Hematopoietic multipotent progenitor cell treated with erythropoietin and hydrocortisone succinate and interleukin-3 and kit ligand, for 8 days (in vitro differentiated cells): Measurements from ENCODE around the gene SYNPO.

ENCODE experiments used
- DNase-seq: peaks from one replicate; pipeline ENCODE4 v3.0.0-alpha.2; 2015

Gene SYNPO

GRCh38 chr5:150640311-150641005 lies at the start of gene SYNPO:
TSS of gene SYNPO (plus strand) at chr5:150640660. CDS start at chr5:150648276, 7,616 bp downstream.
- DNase-seq: no peak

DNA sequence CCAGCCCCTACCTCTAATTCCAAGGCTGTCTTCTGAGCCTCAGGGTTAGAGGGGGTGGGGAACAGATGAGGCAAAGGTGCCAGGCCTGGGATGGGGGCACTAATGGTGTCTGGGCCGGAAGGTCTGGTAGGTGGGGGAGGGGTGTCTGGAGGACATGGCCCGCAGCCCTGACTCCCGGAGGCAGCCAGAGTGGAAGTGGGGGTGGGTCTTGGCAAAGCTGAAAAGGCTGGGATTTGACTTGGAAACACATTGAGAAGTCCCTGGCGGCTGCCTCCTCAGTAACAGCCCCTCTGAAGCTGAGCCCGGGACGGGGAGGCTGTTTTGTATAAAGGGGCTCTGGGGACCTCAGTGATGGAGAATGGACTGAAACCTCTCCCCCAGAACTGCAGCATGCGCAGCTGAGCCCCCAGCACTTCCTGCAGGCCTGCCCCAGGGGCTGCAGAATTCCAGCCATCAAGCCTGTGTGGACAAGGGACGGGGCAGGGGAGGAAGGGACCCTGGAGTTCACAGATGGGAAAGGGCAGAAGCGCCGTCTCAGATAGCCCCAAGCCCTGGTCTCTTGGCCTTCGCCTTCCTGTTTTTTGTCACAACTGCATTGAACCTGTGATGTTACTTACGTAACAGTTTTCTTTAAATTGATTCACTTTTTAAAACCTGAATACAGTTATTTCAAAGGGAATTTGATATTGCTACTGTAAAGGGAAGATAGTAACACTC lies 49.3 kb upstream of the SYNPO start:
- DNase-seq: no peak

- DNase-seq: peak; percentile 46
These were observed 46.9 kb upstream of the SYNPO start for GRCh38 chr5:150593593-150593992.

- DNase-seq: no peak
These were observed 46.5 kb upstream of the SYNPO start for GRCh38 chr5:150593996-150594395.

- peak; percentile 78 for DNase-seq
These were observed 44.9 kb upstream of the SYNPO start for GRCh38 chr5:150595466-150596031.

DNA sequence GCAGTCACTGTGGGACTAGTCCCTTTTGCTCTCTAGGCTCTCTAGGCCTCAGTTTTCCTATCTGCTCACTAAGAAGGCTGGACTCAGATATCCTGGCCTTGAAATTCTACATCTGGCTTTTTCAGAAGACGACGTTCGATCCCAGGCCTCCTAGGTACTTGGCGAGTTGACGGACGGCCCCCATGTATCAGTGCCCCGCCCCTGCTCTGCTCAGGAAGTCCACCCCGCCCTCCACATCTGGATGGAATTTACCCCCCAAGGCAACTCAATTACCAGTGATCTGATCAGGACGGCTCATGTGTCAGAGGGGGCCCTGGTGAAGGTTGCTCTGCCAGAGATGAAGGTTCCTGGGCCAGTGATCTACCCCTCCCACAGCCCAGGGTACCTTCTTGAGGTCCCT lies 44.1 kb upstream of the SYNPO start:
- no peak for DNase-seq

GRCh38 chr5:150596826-150597225 lies 43.6 kb upstream of the SYNPO start:
- no peak for DNase-seq

- DNase-seq: no peak
These were observed 42.5 kb upstream of the SYNPO start for GRCh38 chr5:150598006-150598405.

DNA sequence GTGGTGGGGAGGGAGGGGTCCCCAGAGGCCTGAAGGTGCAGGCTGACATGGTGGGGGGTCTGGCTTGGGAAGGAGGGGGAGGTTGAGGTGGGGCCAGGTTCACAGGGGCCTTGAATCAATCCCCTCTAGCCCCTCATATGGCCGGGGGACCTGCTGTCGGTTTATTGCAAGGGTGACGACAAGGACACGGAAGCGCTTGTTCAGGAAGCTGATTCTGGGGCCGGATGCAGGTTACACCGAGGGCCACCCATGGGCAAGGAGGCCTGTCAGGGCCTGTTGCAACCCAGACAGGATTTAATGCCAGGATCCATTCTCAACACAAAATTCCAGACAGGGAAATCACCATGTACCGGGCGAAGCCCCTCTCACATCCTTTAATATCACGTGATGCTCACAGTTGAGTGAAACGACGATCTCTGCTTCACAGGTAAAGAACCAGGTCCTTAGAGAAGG lies 41.6 kb upstream of the SYNPO start:
- DNase-seq: no peak

DNA sequence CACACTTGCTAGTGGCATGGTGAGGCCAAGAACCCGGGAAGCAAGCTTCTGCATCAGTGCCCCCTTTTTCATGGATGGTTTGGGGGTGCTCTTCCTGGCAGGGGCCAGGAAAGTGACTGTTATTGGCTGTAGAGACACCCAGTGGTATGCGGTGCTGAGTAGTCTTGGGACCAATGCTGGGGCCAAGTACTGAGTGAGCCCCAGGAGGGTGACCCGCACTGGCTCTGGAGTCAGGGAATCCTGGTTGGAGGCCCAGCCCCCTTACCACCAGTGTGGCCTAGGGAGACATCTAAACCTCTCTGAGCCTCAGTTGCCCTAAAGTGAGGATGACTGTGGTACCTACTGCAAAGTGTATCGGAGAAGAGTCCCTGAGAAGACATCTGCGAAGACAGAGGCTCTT lies 41.2 kb upstream of the SYNPO start:
- no peak for DNase-seq

- no peak for DNase-seq
These were observed 40.4 kb upstream of the SYNPO start for GRCh38 chr5:150599917-150600511.

DNA sequence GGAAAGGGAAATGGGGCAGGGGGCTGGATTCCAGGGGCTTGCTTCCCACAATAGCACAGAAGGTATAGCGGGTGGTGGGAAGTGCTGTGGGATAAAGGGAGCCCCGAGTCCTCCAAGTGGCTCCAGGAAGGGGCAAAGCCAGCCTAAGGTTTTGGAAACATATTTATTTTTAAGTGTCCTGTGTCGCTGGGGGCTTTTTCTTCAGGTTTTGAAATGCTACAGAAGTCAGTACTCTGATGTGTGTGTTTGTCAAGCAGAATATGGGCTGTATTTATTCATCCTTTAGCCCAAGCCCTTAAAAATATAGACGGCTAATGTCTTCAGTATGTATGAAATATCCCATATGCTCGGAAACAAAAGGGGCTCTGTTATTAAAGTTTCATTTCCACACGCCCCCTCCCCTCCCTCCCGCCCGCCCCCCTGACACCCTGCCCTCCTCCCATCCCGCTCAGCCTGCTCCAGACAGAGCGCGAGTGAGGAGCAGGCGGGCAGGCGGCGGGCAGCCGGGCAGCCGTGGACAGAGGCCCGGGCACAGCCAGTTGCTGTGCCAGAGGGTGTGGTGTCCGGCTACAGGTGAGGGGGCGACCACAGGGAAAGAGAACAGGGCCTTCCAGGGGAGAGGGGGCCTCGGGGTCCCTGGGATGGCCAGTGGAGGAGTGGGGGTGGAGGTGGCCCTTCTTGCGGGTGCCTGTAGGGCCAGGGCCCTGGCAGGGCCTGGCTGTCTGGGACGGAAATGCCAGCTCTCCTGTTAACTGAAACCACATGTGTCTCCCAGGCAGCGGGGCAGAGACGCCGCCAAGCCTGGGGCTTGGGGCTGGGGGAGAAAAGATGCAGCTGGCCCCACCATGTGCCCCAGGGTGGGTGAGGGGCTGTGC lies 39.6 kb upstream of the SYNPO start:
- no peak for DNase-seq

DNA sequence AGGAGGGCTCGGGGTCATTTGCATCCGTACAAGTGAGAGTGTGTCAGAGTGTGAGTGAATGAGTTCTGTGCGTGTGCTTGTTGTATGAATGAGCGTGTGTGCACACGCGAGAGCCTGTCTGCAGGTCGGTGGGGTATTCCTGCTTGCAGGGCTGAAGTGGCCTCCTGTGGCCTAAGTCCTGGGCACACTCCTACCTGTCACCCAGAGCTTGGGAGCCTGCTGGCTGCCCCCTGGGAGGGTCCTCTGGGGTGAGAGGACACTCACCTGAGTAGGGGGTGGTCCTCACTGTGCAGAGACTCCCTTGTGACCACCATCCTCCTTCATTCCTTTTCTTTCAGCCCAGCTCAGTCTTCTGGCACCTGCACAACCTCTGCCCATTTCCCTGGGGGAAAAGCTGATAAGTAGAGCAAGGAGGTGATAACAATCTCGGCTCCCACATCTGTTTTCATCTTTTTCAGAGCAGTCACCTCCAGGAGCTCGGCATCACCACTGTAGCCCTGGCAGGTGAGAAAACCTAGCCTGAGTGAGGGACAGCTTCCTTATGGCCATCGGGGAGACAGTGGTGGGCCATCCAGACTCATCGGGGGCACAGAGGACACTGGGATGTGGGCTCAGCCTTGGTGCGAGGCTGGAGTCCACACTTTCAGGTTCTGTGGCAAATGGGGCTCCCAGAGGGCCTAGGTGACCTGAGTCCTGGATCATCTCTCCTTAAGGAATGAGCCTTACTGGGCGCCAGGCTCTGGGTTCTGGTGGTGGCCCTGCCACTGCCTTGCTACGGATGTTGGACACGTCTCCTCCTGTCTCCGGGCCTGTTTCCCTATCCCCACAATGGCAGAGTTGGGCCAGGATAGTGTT lies 38.7 kb upstream of the SYNPO start:
- no peak for DNase-seq

DNA sequence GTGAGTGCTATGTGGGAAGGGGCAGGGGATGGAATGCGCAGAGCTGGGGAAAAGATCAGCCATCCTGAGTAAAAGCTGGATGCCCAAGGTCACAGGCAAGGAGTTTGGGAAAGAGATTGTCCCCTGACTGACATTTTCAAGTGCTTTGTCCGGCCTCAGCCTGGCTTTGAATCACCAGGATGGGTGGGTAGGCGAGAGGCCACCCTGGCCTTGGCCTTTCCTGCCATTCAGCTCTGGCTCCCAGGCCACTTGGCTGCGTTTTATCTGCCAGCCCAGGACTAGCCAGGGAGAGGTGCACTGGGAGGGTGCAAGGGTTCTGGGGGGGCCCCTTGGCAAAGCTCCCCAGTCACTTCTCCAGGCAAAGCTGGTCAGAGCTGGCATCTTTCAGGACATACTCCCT lies 37.4 kb upstream of the SYNPO start:
- DNase-seq: no peak

GRCh38 chr5:150603491-150603890 lies 37.0 kb upstream of the SYNPO start:
- DNase-seq: no peak

DNA sequence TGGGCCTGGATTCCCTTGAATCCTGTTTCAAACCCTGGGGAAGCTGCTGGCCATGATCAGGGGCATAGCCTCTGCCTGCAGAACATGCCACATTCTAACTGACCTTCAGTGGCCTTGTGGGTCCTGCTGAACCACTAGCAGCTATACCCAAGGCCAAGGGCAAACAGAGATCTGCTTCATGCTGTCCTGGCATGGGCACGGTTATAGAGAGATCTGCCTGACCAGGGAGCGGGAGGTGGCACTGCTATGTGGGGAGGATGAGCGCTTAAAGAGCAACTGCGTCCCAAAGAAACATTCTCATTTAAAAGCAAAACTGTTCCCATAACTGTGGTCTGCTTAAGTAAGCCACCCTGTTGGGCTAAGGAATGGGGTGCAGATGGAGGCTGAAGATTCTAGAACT lies 36.5 kb upstream of the SYNPO start:
- DNase-seq: no peak

DNA sequence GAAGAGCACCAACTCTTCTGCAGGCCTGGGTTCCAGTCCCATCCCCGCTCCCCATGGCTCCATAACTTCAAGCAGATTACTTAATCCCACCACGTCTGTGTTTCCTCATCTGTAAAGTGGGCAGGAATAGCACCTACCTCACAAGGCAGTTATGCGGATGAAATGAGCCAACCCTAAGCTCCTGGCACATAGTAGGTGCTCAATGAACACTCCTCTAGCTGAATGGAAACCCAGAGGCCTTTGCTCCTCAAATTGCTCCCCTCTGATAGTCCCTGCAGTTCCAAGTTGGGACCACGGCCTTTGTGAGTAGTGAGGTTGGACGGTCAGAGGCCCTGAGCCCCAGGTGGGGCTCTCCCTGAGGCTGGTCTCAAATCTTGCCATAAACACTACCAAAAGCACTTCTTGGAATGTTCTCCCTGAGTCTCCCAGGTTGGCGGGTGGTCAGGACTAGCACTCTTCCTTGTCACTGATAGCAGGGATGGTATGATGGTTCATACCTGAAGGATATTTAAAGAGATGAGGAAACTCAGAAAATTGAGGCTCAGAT lies 35.5 kb upstream of the SYNPO start:
- DNase-seq: no peak

GRCh38 chr5:150605546-150605945 lies 34.9 kb upstream of the SYNPO start:
- DNase-seq: no peak

GRCh38 chr5:150606476-150606875 lies 34.0 kb upstream of the SYNPO start:
- no peak for DNase-seq

DNA sequence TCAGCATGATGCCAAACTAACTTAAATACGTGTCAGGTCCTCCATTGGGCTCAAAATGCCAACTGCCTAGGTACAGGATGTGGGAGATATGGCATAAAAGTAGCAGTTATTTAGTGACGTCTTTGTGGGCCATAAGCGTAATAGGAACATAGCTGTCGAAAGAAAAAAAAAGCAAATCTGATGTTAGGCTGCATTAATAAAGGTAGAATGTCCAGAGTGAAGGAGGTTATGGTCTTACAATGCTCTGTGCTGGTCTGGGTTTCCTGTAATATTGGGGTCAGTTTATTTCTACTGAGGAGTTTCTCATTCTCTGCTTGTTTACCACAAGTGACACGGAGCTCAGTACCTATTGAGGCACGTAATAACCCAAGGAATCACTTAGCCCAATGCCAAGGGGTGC lies 33.4 kb upstream of the SYNPO start:
- DNase-seq: no peak

- no peak for DNase-seq
These were observed 32.5 kb upstream of the SYNPO start for GRCh38 chr5:150607991-150608390.

DNA sequence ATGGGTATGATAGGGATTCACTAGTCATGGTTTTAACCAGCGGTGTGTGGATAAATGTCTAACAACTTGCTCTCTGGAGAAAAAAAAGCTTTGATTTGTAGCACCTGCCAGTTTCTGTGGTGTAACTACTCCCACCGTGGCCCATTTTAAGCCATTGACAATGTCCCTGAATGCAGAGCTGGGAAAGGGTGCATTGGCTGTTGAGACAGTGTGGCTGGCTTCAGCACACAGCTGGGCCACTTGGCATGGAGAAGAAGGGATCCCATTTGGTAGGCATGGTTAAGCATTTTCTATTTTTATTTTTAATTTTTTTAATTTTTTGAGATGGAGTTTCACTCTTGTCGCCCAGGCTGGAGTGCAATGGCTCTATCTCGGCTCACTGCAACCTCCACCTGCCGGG lies 31.5 kb upstream of the SYNPO start:
- no peak for DNase-seq
